Prostate gland (tissue), 2 donors: Measurements from ENCODE around the gene MTMR6.

Source experiments
- POLR2A ChIP-seq: fragments of 450-650 bp; IDR thresholded peaks from one replicate; pipeline ENCODE4 v1.6.1; 2016; ENCODE audit warnings: antibody characterized with exemption, mild to moderate bottlenecking
- POLR2AphosphoS5 ChIP-seq: sonication (generic); formaldehyde crosslinking; IDR thresholded peaks from one replicate; pipeline ENCODE4 v1.6.1; 2017; ENCODE audit warnings: antibody characterized with exemption
- TF ChIP-seq, protein P1 (sequence below), 4 experiments: fragments of 200-600 bp in 2 of 4; fragments of 450-650 bp in 2 of 4; sonication (generic) in 2 of 4; IDR thresholded peaks; 1 replicate in 3 of 4; 2 replicates in 1 of 4; pipeline ENCODE4 v1.5.1; 2016 to 2019; ENCODE audit warnings: antibody characterized with exemption in 4 of 4, mild to moderate bottlenecking in 2 of 4, moderate library complexity in 2 of 4

DNA sequence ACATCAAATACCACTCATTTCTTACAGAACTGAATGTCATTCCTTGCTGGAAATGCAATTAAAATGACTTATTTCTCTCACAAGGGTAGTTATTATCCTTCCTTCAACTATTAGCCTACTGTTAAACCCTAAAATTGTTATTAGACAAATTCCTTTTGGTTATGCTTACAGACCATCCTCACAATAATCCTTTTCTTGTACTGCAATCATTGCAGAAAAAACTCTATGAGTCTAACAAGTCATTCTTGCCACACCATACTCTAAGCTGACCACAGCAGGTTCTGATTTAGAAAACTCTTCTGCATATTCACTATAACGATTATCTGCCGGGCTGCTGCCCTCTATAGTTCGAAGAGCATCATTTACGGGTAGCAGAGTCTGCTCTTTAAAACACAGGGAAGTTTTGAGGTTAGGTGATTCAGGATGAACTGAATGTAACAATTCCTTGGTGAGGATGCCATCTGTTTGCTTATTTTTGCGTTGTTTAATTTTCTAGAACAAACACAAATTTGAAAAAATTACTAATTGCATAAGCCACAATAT is 38.2 kb downstream of the MTMR6 start:
- no peak for TF ChIP-seq POLR2A
- no peak for TF ChIP-seq POLR2AphosphoS5
- TF ChIP-seq, protein P1, sequence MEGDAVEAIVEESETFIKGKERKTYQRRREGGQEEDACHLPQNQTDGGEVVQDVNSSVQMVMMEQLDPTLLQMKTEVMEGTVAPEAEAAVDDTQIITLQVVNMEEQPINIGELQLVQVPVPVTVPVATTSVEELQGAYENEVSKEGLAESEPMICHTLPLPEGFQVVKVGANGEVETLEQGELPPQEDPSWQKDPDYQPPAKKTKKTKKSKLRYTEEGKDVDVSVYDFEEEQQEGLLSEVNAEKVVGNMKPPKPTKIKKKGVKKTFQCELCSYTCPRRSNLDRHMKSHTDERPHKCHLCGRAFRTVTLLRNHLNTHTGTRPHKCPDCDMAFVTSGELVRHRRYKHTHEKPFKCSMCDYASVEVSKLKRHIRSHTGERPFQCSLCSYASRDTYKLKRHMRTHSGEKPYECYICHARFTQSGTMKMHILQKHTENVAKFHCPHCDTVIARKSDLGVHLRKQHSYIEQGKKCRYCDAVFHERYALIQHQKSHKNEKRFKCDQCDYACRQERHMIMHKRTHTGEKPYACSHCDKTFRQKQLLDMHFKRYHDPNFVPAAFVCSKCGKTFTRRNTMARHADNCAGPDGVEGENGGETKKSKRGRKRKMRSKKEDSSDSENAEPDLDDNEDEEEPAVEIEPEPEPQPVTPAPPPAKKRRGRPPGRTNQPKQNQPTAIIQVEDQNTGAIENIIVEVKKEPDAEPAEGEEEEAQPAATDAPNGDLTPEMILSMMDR (IDR thresholded peaks at IDR 0.05) = no peak
